SHP77 treated with DMSO at 0.1 percent for 48 hours (cell line): ENCODE data around the gene C1QA.
"Not testable (repeated sequence)": the region's sequence is repeated elsewhere in the genome, so short reads cannot be mapped to it uniquely, and the experiment has no call there.

Source experiments
- DNase-seq: peaks from one replicate; lab custom pipeline; 2025; lab: John Stamatoyannopoulos, UW

Gene C1QA

GRCh38 chr1:22641247-22641646, 4.8 kb downstream of the C1QA start:
- DNase-seq: no peak

- no peak for DNase-seq
Measured at GRCh38 chr1:22641906-22642636, 5.6 kb downstream of the C1QA start.

- no peak for DNase-seq
Measured at GRCh38 chr1:22643381-22643780, 7.0 kb downstream of the C1QA start, which contains the start of gene C1QC. TSS of gene C1QC (plus strand) at chr1:22643633. CDS start at chr1:22644024, 391 bp downstream.

- no peak for DNase-seq
Measured at GRCh38 chr1:22643928-22644327, 7.5 kb downstream of the C1QA start.

- no peak for DNase-seq
Measured at GRCh38 chr1:22645931-22646330, 9.5 kb downstream of the C1QA start.

GRCh38 chr1:22646384-22646783, 10.0 kb downstream of the C1QA start:
- no peak for DNase-seq

- no peak for DNase-seq
Measured at GRCh38 chr1:22650089-22650693, 13.8 kb downstream of the C1QA start.

GRCh38 chr1:22651941-22652856, 15.8 kb downstream of the C1QA start:
- DNase-seq: no peak

- DNase-seq: no peak
Measured at GRCh38 chr1:22652881-22653316, 16.5 kb downstream of the C1QA start, which contains the start of gene C1QB. TSS of gene C1QB (plus strand) at chr1:22653236. CDS start at chr1:22659463, 6,227 bp downstream.

GRCh38 chr1:22654692-22655091, 18.3 kb downstream of the C1QA start:
- DNase-seq: no peak

- no peak for DNase-seq
Measured at GRCh38 chr1:22658385-22659163, 22.1 kb downstream of the C1QA start.

GRCh38 chr1:22660716-22661241, 24.4 kb downstream of the C1QA start:
- no peak for DNase-seq

- no peak for DNase-seq
Measured at GRCh38 chr1:22661880-22662279, 25.5 kb downstream of the C1QA start.

- peak; percentile 58 for DNase-seq
Measured at GRCh38 chr1:22662318-22662717, 25.9 kb downstream of the C1QA start.

GRCh38 chr1:22662986-22663408, 26.6 kb downstream of the C1QA start:
- no peak for DNase-seq

- DNase-seq: no peak
Measured at GRCh38 chr1:22665752-22666151, 29.3 kb downstream of the C1QA start.

GRCh38 chr1:22666412-22666811, 30.0 kb downstream of the C1QA start:
- DNase-seq: no peak

- not testable (repeated sequence) for DNase-seq
Measured at GRCh38 chr1:22668840-22669239, 32.4 kb downstream of the C1QA start.

GRCh38 chr1:22670352-22670975, 34.0 kb downstream of the C1QA start:
- peak; percentile 10 for DNase-seq

GRCh38 chr1:22671999-22672398, 35.6 kb downstream of the C1QA start:
- no peak for DNase-seq
